Panc1 (cell line): ENCODE results near the gene MYADM.

Experiments used
- TF ChIP-seq, protein P1 (sequence below), 2 experiments: IDR thresholded peaks; 2 replicates each; pipeline ENCODE4 v1.6.1; 2011 to 2012; ENCODE audit warnings: low read depth in 2 of 2, control low read depth in 1 of 2, low read length in 1 of 2, mild to moderate bottlenecking in 1 of 2, moderate library complexity in 1 of 2; ENCODE audit not compliant: insufficient read depth in 1 of 2
- TF ChIP-seq, protein P2 (sequence below): fragments of 450-650 bp; IDR thresholded peaks from 2 replicates; pipeline ENCODE4 v1.5.1; 2017; ENCODE audit warnings: mild to moderate bottlenecking

DNA sequence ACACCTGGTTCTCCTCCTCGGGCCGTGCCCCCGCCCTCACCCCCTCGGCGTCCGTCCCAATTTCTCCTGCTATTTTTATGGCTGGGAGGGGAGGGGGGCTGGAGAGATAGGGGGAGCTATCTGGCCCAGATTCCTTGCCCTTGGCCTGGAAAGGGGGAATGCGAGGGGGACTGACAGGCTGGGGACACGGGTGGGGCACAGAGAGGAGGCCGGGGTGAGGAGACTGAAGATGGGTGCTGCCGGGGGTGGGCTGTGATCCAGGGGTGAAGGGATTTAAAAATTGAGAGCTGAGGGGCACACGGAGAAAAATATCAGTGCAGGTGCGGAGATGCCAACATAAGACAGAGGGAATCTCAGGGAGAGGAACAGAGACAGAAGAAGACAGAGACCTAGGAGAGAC, 16.6 kb downstream of the MYADM start:
- TF ChIP-seq, protein P1, sequence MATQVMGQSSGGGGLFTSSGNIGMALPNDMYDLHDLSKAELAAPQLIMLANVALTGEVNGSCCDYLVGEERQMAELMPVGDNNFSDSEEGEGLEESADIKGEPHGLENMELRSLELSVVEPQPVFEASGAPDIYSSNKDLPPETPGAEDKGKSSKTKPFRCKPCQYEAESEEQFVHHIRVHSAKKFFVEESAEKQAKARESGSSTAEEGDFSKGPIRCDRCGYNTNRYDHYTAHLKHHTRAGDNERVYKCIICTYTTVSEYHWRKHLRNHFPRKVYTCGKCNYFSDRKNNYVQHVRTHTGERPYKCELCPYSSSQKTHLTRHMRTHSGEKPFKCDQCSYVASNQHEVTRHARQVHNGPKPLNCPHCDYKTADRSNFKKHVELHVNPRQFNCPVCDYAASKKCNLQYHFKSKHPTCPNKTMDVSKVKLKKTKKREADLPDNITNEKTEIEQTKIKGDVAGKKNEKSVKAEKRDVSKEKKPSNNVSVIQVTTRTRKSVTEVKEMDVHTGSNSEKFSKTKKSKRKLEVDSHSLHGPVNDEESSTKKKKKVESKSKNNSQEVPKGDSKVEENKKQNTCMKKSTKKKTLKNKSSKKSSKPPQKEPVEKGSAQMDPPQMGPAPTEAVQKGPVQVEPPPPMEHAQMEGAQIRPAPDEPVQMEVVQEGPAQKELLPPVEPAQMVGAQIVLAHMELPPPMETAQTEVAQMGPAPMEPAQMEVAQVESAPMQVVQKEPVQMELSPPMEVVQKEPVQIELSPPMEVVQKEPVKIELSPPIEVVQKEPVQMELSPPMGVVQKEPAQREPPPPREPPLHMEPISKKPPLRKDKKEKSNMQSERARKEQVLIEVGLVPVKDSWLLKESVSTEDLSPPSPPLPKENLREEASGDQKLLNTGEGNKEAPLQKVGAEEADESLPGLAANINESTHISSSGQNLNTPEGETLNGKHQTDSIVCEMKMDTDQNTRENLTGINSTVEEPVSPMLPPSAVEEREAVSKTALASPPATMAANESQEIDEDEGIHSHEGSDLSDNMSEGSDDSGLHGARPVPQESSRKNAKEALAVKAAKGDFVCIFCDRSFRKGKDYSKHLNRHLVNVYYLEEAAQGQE (IDR thresholded peaks at IDR 0.05; ENCODE audit: insufficient read depth in 1 of 2, low read depth in 2 of 2, low read length in 1 of 2) = no peak
- TF ChIP-seq, protein P2, sequence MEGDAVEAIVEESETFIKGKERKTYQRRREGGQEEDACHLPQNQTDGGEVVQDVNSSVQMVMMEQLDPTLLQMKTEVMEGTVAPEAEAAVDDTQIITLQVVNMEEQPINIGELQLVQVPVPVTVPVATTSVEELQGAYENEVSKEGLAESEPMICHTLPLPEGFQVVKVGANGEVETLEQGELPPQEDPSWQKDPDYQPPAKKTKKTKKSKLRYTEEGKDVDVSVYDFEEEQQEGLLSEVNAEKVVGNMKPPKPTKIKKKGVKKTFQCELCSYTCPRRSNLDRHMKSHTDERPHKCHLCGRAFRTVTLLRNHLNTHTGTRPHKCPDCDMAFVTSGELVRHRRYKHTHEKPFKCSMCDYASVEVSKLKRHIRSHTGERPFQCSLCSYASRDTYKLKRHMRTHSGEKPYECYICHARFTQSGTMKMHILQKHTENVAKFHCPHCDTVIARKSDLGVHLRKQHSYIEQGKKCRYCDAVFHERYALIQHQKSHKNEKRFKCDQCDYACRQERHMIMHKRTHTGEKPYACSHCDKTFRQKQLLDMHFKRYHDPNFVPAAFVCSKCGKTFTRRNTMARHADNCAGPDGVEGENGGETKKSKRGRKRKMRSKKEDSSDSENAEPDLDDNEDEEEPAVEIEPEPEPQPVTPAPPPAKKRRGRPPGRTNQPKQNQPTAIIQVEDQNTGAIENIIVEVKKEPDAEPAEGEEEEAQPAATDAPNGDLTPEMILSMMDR = no peak
